ENCODE results near the gene SLC25A6. TPM values are rescaled to one million over a fixed set of nuclear protein-coding genes. Genes with fewer than 3 reads are reported as not detected.

The SLC25A6 gene
- total and polyA plus RNA-seq, 8 donors: 188 to 398 (median 229) TPM

GRCh38 chrX:1336331-1336943, 55.5 kb downstream of the SLC25A6 start, which contains the start of gene IL3RA:
Gene IL3RA (plus strand): TSS chrX:1336785. CDS start chrX:1341766, 4,981 bp downstream.
- peak in 2 of 4 donors; percentile 79 to 81 for ATAC-seq
- no peak for FAIRE-seq
- DNase-seq: peak in 1 of 6 donors; percentile 44
- Histone ChIP-seq H3K27me3 (no peaks in the 10 kb centered on the region), H3K27ac (no peak within 1 kb of the TSS), H3K4me1 (no peaks in the 10 kb centered on the region), H3K36me3 (no peaks in the 10 kb centered on the region), H3K4me3 (peak within 1 kb of the TSS in 1 of 4 donors; percentile 25), H3K9me3 (no peaks in the 10 kb centered on the region)
- WGBS, 2 donors: 43% methylated on average over 14 of the region's 14 CpGs
- no peak for TF ChIP-seq CTCF (IDR thresholded peaks at IDR 0.05)
- intact Hi-C loops (cut with DNase I): no loop called here

Other genes with a start within 250 kb of the SLC25A6 start
- under 1 TPM in 1 of 6 donors, not detected in 5; 0.12 TPM for gene CRLF2, start 179.5 kb downstream of the SLC25A6 start, total RNA-seq
- under 1 TPM in 1 of 2 donors, not detected in 1; 0.07 TPM for gene CRLF2, start 179.5 kb downstream of the SLC25A6 start, polyA plus RNA-seq
- 1 to 10 TPM in 3 of 6 donors, under 1 TPM in 3; 0.28 to 9.8 (median 1.4) TPM for gene CSF2RA, start 123.3 kb downstream of the SLC25A6 start, total RNA-seq
- gene CSF2RA, start 123.3 kb downstream of the SLC25A6 start, polyA plus RNA-seq: 1 to 10 TPM; 1.7 to 1.8 TPM
- 1 to 10 TPM in 4 of 6 donors, under 1 TPM in 2; 0.57 to 3.1 (median 1.5) TPM for gene IL3RA, start 55.3 kb downstream of the SLC25A6 start, total RNA-seq
- 1 to 10 TPM; 5.8 to 7.6 TPM for gene IL3RA, start 55.3 kb downstream of the SLC25A6 start, polyA plus RNA-seq
- 10 to 100 TPM; 11.2 to 19.4 (median 15.6) TPM for gene ASMTL, start 60.8 kb upstream of the SLC25A6 start, total RNA-seq
- gene ASMTL, start 60.8 kb upstream of the SLC25A6 start, polyA plus RNA-seq: 10 to 100 TPM; 16.9 to 25.9 TPM
- gene P2RY8, start 145.1 kb upstream of the SLC25A6 start, total RNA-seq: 1 to 10 TPM in 2 of 6 donors, under 1 TPM in 4; 0.42 to 1.4 (median 0.58) TPM
- gene P2RY8, start 145.1 kb upstream of the SLC25A6 start, polyA plus RNA-seq: under 1 TPM; 0.35 to 0.38 TPM
- gene AKAP17A, start 199.5 kb upstream of the SLC25A6 start, total RNA-seq: 10 to 100 TPM; 20.5 to 36.9 (median 25.3) TPM
- gene AKAP17A, start 199.5 kb upstream of the SLC25A6 start, polyA plus RNA-seq: 100 to 1,000 TPM in 1 of 2 donors, 10 to 100 TPM in 1; 85.3 to 106 TPM
- gene ASMT, start 222.9 kb upstream of the SLC25A6 start, total RNA-seq: under 1 TPM in 1 of 6 donors, not detected in 5; 0.22 TPM
- gene ASMT, start 222.9 kb upstream of the SLC25A6 start, polyA plus RNA-seq: 1 to 10 TPM in 1 of 2 donors, under 1 TPM in 1; 0.38 to 1.2 TPM